GM15510 (cell line): ENCODE results near the gene VPS9D1.

Experiments used
- POLR2A ChIP-seq: IDR thresholded peaks from 3 replicates; pipeline ENCODE4 v1.6.1; 2011; ENCODE audit warnings: borderline replicate concordance; ENCODE audit not compliant: insufficient read length; ENCODE audit errors: extremely low read depth

VPS9D1 gene

DNA sequence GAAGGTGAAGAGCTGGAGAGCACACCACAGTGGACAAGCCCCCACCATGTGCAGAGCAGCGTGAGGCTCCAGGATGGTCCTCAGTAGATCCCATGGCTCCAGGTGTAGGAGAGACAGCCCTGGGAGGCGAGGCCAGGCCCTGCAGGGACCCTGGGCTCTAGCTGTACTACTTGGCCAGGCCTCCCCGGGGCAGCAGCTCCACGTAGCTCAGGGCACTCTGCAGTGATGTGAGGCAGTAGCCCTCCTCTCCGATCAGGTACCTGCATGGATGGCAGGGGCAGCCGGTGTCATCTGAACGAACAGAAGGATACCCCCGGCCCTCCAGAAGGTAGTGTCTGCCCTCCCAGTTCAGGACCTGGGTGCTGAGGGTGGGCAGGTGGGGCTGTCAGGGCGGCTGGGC, 13.0 kb downstream of the VPS9D1 start:
- TF ChIP-seq POLR2A, result no peak

GRCh38 chr16:89706518-89707260, 14.0 kb downstream of the VPS9D1 start:
- TF ChIP-seq POLR2A, result no peak

GRCh38 chr16:89705006-89705405, 15.7 kb downstream of the VPS9D1 start:
- no peak for TF ChIP-seq POLR2A

GRCh38 chr16:89704281-89704680, 16.4 kb downstream of the VPS9D1 start:
- no peak for TF ChIP-seq POLR2A

- TF ChIP-seq POLR2A, result peak; percentile 70
Measured at GRCh38 chr16:89701425-89702406, 19.0 kb downstream of the VPS9D1 start, which contains the start of gene SPATA2L. TSS of gene SPATA2L (minus strand) at chr16:89701705. CDS start at chr16:89701232, 473 bp downstream.

DNA sequence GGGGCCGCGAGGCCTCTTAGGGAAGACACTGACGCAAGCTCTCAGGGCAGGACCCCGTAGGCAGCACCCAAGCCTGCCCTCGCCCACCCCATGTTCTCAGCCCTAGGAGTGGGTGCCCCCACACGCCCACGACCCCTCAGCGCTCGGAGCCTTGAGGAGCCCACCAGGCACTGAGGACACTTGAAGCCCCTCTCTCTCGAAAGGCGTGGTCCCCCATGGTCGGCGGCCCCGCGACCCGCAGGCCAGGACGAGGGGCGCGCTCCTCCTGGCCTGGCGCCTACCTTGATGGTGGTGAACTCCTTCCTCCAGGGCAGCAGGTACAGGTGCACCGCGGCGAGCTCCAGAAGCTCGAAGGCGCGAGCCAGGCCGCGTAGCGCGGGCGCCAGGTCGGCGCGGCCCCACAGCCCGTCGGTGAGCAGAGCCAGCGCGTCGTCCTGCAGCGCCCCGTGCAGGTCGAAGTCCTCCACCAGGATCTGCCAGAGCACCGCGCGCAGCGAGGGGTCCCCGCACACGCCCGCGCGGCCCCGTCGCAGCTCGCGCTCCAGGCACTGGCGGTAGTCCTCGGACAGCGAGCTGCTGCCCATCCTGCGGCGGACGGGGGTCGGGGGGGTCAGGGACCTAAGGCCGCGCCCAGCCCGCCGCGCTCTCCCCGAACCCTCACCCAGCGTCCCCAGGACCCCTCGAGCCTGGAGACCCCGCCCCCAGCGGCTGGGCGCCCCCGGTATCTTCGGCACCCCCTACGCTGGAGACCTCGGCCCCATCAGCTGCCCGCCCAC, 19.9 kb downstream of the VPS9D1 start:
- TF ChIP-seq POLR2A, result no peak

GRCh38 chr16:89700100-89700648, 20.5 kb downstream of the VPS9D1 start:
- peak; percentile 31 for TF ChIP-seq POLR2A

DNA sequence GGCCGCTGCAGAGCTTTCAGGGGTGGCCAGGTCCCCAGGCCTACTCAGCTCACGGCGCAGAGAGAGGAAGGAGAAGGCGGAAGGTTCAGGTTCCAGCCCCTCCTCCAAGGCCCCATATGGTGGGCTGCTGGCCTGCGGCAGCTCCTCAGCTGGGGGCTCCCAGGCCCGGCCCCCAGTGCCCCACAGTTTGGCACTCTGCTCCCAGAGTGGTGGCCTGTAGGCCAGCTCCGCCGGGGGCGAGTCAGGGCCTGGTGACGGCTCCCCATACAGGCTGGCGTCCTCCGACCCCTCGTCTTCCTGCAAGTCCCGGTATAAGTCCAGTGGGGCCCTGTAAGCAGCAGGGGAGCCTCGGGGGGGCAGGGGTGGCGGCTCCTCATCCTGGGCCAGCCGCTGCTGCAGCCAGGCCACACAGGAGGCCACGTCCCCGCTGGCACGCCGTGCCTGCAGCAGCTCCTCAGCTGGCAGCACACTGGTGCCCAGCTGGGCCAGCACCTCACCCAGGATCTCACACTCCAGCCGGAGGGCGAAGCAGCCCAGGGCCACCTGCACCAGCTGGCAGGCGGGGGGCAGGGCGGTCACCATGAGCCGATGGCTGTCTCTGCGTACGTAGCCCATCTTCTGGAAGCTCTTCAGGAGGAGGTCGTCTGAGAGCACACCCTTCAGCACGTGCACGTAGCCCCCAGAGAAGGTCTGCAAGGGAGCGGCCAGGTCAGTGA, 22.9 kb downstream of the VPS9D1 start:
- TF ChIP-seq POLR2A, result no peak

DNA sequence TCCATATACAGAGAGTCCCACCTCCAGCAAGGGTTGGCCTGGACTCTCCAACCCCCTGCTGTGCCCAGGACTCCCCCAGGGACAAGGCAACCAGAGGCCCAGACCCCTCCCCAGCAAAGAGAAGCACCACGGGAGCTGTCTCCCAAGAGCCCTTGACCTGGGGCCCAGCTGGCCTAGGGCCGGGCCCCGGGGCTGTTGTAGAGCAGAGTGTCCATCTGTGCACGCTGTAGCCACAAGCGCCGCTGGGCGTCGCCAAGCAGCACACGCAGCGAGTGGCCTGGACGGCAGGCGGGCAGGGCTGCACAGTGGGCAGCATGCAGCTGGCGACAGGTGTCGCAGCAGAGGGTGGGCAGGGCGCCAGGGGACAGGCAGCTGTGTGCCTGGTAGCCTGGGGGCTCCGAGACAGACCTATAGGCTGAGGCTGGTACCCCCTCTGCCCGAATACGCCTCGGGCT, 23.5 kb downstream of the VPS9D1 start:
- no peak for TF ChIP-seq POLR2A

GRCh38 chr16:89696670-89697128, 24.0 kb downstream of the VPS9D1 start:
- no peak for TF ChIP-seq POLR2A

- TF ChIP-seq POLR2A, result no peak
Measured at GRCh38 chr16:89695875-89696669, 24.6 kb downstream of the VPS9D1 start.

DNA sequence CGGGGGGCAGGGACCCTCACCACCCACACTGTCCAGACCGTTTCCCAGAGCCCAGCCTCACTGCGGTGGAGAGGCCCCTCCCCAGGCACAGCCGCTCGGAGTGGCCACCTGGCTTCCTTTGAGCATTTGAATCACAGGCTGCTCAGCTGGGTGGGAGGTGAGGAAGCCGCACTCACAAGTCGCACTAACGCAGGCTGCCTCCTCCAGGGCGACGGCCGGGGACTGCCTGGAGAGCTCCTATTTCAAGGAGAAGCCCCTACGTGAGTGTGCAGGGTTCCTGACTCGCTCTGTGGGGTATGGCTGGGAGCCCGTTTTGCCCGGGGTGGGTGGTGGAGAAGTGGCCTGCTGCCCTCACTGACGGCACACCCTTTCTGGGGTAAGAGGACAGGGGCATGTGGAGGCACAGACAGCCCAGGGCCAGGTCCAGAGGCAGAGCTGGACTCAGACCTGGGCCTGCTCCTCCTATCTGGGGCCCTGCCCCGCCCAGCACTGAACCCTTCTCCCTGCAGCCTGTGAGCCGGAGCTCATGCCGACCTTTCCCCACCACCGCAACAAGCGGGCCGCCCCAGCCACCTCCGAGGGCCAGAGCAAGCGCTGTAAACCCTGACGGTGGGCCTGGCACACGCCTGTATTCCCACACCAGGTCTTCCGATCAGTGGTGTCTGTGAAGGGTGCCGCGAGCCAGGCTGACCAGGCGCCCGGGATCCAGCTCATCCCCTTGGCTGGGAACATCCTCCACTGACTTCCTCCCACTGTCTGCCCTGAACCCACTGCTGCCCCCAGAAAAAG, 25.4 kb downstream of the VPS9D1 start:
- TF ChIP-seq POLR2A, result no peak
